H9 (cell line): Measurements from ENCODE around the gene PTPRB. TPM values are rescaled to one million over a fixed set of nuclear protein-coding genes. Genes with fewer than 3 reads are reported as not detected.

Experiments used
- DNase-seq: peaks from one replicate; pipeline ENCODE4 v3.0.0-alpha.2; 2017
- H2AFZ ChIP-seq: one replicate; pipeline ENCODE4 v1.6.1; 2013; ENCODE audit warnings: mild to moderate bottlenecking, low read length, control low read depth, moderate library complexity
- H2AK5ac ChIP-seq: 2 replicates; pipeline ENCODE4 v1.6.1; 2013; ENCODE audit warnings: low read length, control low read depth, mixed read lengths; ENCODE audit not compliant: insufficient read length
- H2BK120ac ChIP-seq: one replicate; pipeline ENCODE4 v1.6.1; 2013; ENCODE audit warnings: low read depth, mild to moderate bottlenecking, low read length, control low read depth, inconsistent platforms; ENCODE audit not compliant: poor library complexity, severe bottlenecking
- H2BK12ac ChIP-seq: 2 replicates; pipeline ENCODE4 v1.6.1; 2013; ENCODE audit warnings: low read length, control low read depth, mixed read lengths, low read depth; ENCODE audit not compliant: insufficient read length
- H2BK15ac ChIP-seq: 2 replicates; pipeline ENCODE4 v1.6.1; 2013; ENCODE audit warnings: low read depth, low read length, control low read depth
- H2BK20ac ChIP-seq: one replicate; pipeline ENCODE4 v1.6.1; 2013; ENCODE audit warnings: low read depth, mild to moderate bottlenecking, low read length, control low read depth, inconsistent platforms; ENCODE audit not compliant: poor library complexity, severe bottlenecking
- H2BK5ac ChIP-seq: 2 replicates; pipeline ENCODE4 v1.6.1; 2013; ENCODE audit warnings: low read length, control low read depth, mixed read lengths; ENCODE audit not compliant: insufficient read length
- H3K14ac ChIP-seq: 2 replicates; pipeline ENCODE4 v1.6.1; 2013; ENCODE audit warnings: low read length, control low read depth; ENCODE audit not compliant: insufficient read depth
- H3K18ac ChIP-seq: 2 replicates; pipeline ENCODE4 v1.6.1; 2013; ENCODE audit warnings: low read depth, mild to moderate bottlenecking, mixed read lengths, low read length, control low read depth; ENCODE audit not compliant: insufficient read length
- H3K23ac ChIP-seq: 2 replicates; pipeline ENCODE4 v1.6.1; 2013; ENCODE audit warnings: low read length, control low read depth, mixed read lengths, low read depth; ENCODE audit not compliant: insufficient read length
- H3K23me2 ChIP-seq: 2 replicates; pipeline ENCODE4 v1.6.1; 2013; ENCODE audit warnings: low read depth, mild to moderate bottlenecking, mixed read lengths, low read length, control low read depth; ENCODE audit not compliant: insufficient read length, poor library complexity, severe bottlenecking
- H3K27ac ChIP-seq: 2 replicates; pipeline ENCODE4 v1.5.1; 2013; ENCODE audit warnings: low read length, control low read depth, mixed read lengths, low read depth; ENCODE audit not compliant: insufficient read length
- H3K27me3 ChIP-seq: 2 replicates; pipeline ENCODE4 v1.6.1; 2013; ENCODE audit warnings: low read length, control low read depth, inconsistent platforms; ENCODE audit not compliant: insufficient read depth
- H3K4ac ChIP-seq: 2 replicates; pipeline ENCODE4 v1.6.1; 2013; ENCODE audit warnings: low read depth, mild to moderate bottlenecking, control low read depth, inconsistent platforms, low read length, moderate library complexity
- H3K4me1 ChIP-seq: 2 replicates; pipeline ENCODE4 v1.6.1; 2013; ENCODE audit warnings: low read length, control low read depth, inconsistent platforms; ENCODE audit not compliant: insufficient read depth
- H3K4me2 ChIP-seq: 2 replicates; pipeline ENCODE4 v1.6.1; 2013; ENCODE audit warnings: low read length, control low read depth, mixed read lengths; ENCODE audit not compliant: insufficient read length, insufficient read depth
- H3K56ac ChIP-seq: 2 replicates; pipeline ENCODE4 v1.6.1; 2013; ENCODE audit warnings: low read depth, mild to moderate bottlenecking, mixed read lengths, low read length, control low read depth; ENCODE audit not compliant: insufficient read length
- H3K79me1 ChIP-seq: 2 replicates; pipeline ENCODE4 v1.6.1; 2013; ENCODE audit warnings: low read depth, mild to moderate bottlenecking, moderate library complexity, low read length, control low read depth, inconsistent platforms; ENCODE audit not compliant: insufficient read depth, poor library complexity, severe bottlenecking
- H3K79me2 ChIP-seq: 2 replicates; pipeline ENCODE4 v1.6.1; 2013; ENCODE audit warnings: low read length, control low read depth, inconsistent platforms; ENCODE audit not compliant: insufficient read depth
- H3K9ac ChIP-seq: 2 replicates; pipeline ENCODE4 v1.6.1; 2013; ENCODE audit warnings: low read length, control low read depth, mixed read lengths; ENCODE audit not compliant: insufficient read length; ENCODE audit errors: extremely low read depth
- H3K9me3 ChIP-seq: one replicate; pipeline ENCODE4 v1.6.1; 2013; ENCODE audit warnings: low read depth, low read length, inconsistent platforms; ENCODE audit not compliant: control insufficient read depth
- H3T11ph ChIP-seq: one replicate; pipeline ENCODE4 v1.6.1; 2013; ENCODE audit warnings: mild to moderate bottlenecking, low read length, control low read depth, inconsistent platforms
- H4K20me1 ChIP-seq: one replicate; pipeline ENCODE4 v1.6.1; 2013; ENCODE audit not compliant: control insufficient read depth, insufficient read length, insufficient read depth
- H4K5ac ChIP-seq: 2 replicates; pipeline ENCODE4 v1.6.1; 2013; ENCODE audit warnings: low read depth, mild to moderate bottlenecking, mixed read lengths, low read length, control low read depth; ENCODE audit not compliant: insufficient read length
- H4K8ac ChIP-seq: replicated peaks from 2 replicates; pipeline ENCODE4 v1.6.1; 2013; ENCODE audit warnings: low read length, control low read depth, mixed read lengths, low read depth; ENCODE audit not compliant: insufficient read length
- H4K91ac ChIP-seq: 2 replicates; pipeline ENCODE4 v1.6.1; 2013; ENCODE audit warnings: low read depth, mild to moderate bottlenecking, moderate library complexity, mixed read lengths, low read length, control low read depth; ENCODE audit not compliant: insufficient read length
- H3K27ac Mint-ChIP-seq, 3 experiments: 2 replicates in 2 of 3; 3 replicates in 1 of 3; pipeline ENCODE4 v1.8.0; 2020 to 2021; ENCODE audit warnings: mixed read lengths in 3 of 3, mild to moderate bottlenecking in 1 of 3, moderate library complexity in 1 of 3
- H3K27me3 Mint-ChIP-seq: 2 replicates; pipeline ENCODE4 v1.8.0; 2021; ENCODE audit warnings: low read depth, mild to moderate bottlenecking, moderate library complexity, mixed read lengths
- H3K36me3 Mint-ChIP-seq, 3 experiments: 2 replicates in 2 of 3; 3 replicates in 1 of 3; pipeline ENCODE4 v1.8.0; 2020 to 2021; ENCODE audit warnings: low read depth in 3 of 3, mixed read lengths in 3 of 3; ENCODE audit not compliant: insufficient read depth in 1 of 3
- H3K4me1 Mint-ChIP-seq, 2 experiments: 2 replicates each; pipeline ENCODE4 v1.8.0; 2020; ENCODE audit warnings: mixed read lengths in 2 of 2
- H3K4me3 Mint-ChIP-seq, 2 experiments: 2 replicates in 1 of 2; 3 replicates in 1 of 2; pipeline ENCODE4 v1.8.0; 2020 to 2021; ENCODE audit warnings: mild to moderate bottlenecking in 2 of 2, mixed read lengths in 2 of 2, moderate library complexity in 1 of 2
- H3K9me3 Mint-ChIP-seq, 2 experiments: 2 replicates in 1 of 2; 3 replicates in 1 of 2; pipeline ENCODE4 v1.8.0; 2020; ENCODE audit warnings: mild to moderate bottlenecking in 2 of 2, mixed read lengths in 2 of 2, moderate library complexity in 1 of 2
- CTCF ChIP-seq: fragments of 200-600 bp; sonication (generic); conservative IDR thresholded peaks from 3 replicates; pipeline ENCODE4 v1.8.0; 2021; ENCODE audit warnings: antibody characterized with exemption, mild to moderate bottlenecking
- WGBS: extraction: QIAGEN DNeasy Blood & Tissue Kit; methylation state at CpG from one replicate; pipeline ENCODE4 v1.1.7; 2013; ENCODE audit warnings: missing lambda C conversion rate, low lambda C conversion rate, mixed read lengths; ENCODE audit not compliant: insufficient read length; ENCODE audit errors: extremely low coverage; 5-methylcytosine and 5-hydroxymethylcytosine counted together
- total RNA-seq: library from RNA; stranded (reverse); gene quantifications from 2 replicates; pipeline ENCODE4 v1.2.1, GENCODE V29; 2021

Gene PTPRB
- total RNA-seq, 1 experiment from 2014 or later = 1.4 TPM

GRCh38 chr12:70507442-70507841 is 129.8 kb downstream of the PTPRB start:
- no peak for DNase-seq
- H3K27me3 Mint-ChIP-seq = peaks cover 12% of the 10 kb centered on the region
- H2BK120ac ChIP-seq = no peak overlapping the region
- no peak overlapping the region for H2AK5ac ChIP-seq
- H2BK20ac ChIP-seq = no peak overlapping the region
- no peaks in the 10 kb centered on the region for H3K27me3 ChIP-seq
- no peak overlapping the region for H4K91ac ChIP-seq
- peak overlapping the region in 2 of 3 experiments; percentile 21 to 76; a peak in 3 of 7 replicates for H3K27ac Mint-ChIP-seq
- no peaks in the 10 kb centered on the region for H3K23me2 ChIP-seq
- H4K20me1 ChIP-seq = no peaks in the 10 kb centered on the region
- no peak overlapping the region for H4K8ac ChIP-seq
- no peaks in the 10 kb centered on the region for H3K9me3 ChIP-seq
- no CpG with 5 or more reads among the region's 2 CpGs for WGBS
- H3K4me1 ChIP-seq = no peaks in the 10 kb centered on the region
- H3K79me2 ChIP-seq = no peaks in the 10 kb centered on the region
- H3K14ac ChIP-seq = no peak overlapping the region
- H2BK12ac ChIP-seq = no peak overlapping the region
- H3K36me3 Mint-ChIP-seq = peaks cover 14 to 19% (median 18%) of the 10 kb centered on the region in 3 experiments
- peak overlapping the region; percentile 44 for H3K4me2 ChIP-seq
- H3K4me3 Mint-ChIP-seq = peak overlapping the region in 1 of 2 experiments; percentile 12; a peak in 1 of 5 replicates
- no peak overlapping the region for H3K4ac ChIP-seq
- H3K9ac ChIP-seq = no peak overlapping the region
- no peak overlapping the region for H4K5ac ChIP-seq
- no peak overlapping the region for H3T11ph ChIP-seq
- H3K79me1 ChIP-seq = no peaks in the 10 kb centered on the region
- H2BK15ac ChIP-seq = no peak overlapping the region
- no peak overlapping the region for H2AFZ ChIP-seq
- no peak overlapping the region for H2BK5ac ChIP-seq
- no peak overlapping the region for H3K27ac ChIP-seq
- H3K9me3 Mint-ChIP-seq = peaks cover 13 to 21% of the 10 kb centered on the region in 2 experiments
- no peak overlapping the region for H3K56ac ChIP-seq
- H3K23ac ChIP-seq = no peak overlapping the region
- H3K4me1 Mint-ChIP-seq = peaks cover 17 to 23% of the 10 kb centered on the region in 2 experiments
- no peak overlapping the region for H3K18ac ChIP-seq
- TF ChIP-seq CTCF = no peak
